ENCODE results near the gene HS3ST5.
"Not testable (repeated sequence)": the region's sequence is repeated elsewhere in the genome, so short reads cannot be mapped to it uniquely, and the experiment has no call there.

HS3ST5 gene

DNA sequence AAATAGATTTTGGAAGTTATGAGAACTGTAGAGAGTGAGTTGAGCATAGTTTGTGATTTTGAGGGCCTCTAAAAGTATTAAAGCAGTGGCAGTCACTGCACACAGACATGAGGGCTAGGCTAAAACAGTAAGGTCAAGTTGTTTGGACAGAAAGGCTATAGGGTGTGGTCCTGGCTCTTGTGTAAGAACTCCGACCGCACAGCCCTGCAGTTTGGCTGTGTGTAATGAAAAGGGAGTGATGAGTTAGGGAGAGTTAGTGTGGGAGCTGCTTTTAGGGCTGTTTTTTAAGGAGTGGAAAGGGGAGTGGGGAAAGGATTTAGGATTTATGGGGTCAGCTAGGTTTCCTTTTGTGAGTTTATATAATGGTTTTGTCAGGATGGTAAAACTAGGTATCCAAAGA lies 328.7 kb downstream of the HS3ST5 start:
- H3K27me3 ChIP-seq (ENCODE audit: control insufficient read depth in 1 of 2, insufficient read depth in 1 of 2, low read length in 2 of 2); H3K4me1 ChIP-seq (ENCODE audit: control insufficient read depth, insufficient read depth, low read depth, low read length); H3K27ac ChIP-seq (ENCODE audit: low read length, poor library complexity, severe bottlenecking); H4K8ac ChIP-seq (ENCODE audit: low read length); H3K4me3 ChIP-seq (ENCODE audit: insufficient read depth in 1 of 2, low read depth in 1 of 2, low read length in 2 of 2); H3K4me2 ChIP-seq (ENCODE audit: low read length, poor library complexity, severe bottlenecking); H4K91ac ChIP-seq (ENCODE audit: low read length); H2BK12ac ChIP-seq (ENCODE audit: low read length in 2 of 2); H2BK120ac ChIP-seq (ENCODE audit: low read depth, low read length); H2AFZ ChIP-seq (ENCODE audit: low read depth, low read length); DNase-seq; H2AK5ac ChIP-seq (ENCODE audit: low read length, severe bottlenecking); H2BK15ac ChIP-seq (ENCODE audit: low read depth, poor library complexity, severe bottlenecking); H3K9ac ChIP-seq (ENCODE audit: low read length); H3K14ac ChIP-seq (ENCODE audit: low read length in 2 of 2); H3K18ac ChIP-seq (ENCODE audit: low read depth in 1 of 2, low read length in 2 of 2); H3K4ac ChIP-seq (ENCODE audit: low read depth in 1 of 2, low read length in 2 of 2); H3K9me3 ChIP-seq (ENCODE audit: control insufficient read depth, low read length); H3K79me1 ChIP-seq (replicated peaks; ENCODE audit: low read length, poor library complexity, severe bottlenecking); H2BK5ac ChIP-seq (ENCODE audit: low read depth, low read length, poor library complexity, severe bottlenecking); H3K23ac ChIP-seq (ENCODE audit: low read length in 2 of 2); H3K36me3 ChIP-seq (ENCODE audit: control insufficient read depth in 1 of 2, insufficient read depth in 2 of 2, low read depth in 1 of 2, low read length in 2 of 2): not testable (repeated sequence)
- 63% methylated on average over 2 of the region's 2 CpGs for WGBS

DNA sequence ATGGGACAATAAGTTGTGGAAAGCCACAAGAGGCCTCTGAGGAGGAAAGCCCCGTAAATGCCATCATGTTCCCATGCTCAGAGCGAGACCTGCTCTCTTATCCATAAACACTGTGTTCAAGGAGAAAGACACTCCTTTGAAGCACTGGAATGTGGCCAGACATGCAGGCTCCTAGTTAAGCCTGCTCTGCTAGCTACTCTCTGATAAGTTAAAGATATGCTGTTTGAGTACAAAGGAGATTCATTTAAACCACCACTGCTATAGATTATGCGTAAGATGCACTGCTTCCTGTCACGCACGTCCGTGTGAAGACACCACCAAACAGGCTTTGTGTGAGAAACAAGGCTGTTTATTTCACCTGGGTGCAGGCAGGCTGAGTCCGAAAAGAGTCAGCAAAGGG lies 331.3 kb downstream of the HS3ST5 start:
- H3K23ac ChIP-seq (ENCODE audit: low read length in 2 of 2); H3K18ac ChIP-seq (ENCODE audit: low read depth in 1 of 2, low read length in 2 of 2); H3K79me1 ChIP-seq (replicated peaks; ENCODE audit: low read length, poor library complexity, severe bottlenecking); H3K4me1 ChIP-seq (ENCODE audit: control insufficient read depth, insufficient read depth, low read depth, low read length); H3K4me2 ChIP-seq (ENCODE audit: low read length, poor library complexity, severe bottlenecking); H3K14ac ChIP-seq (ENCODE audit: low read length in 2 of 2); H2BK120ac ChIP-seq (ENCODE audit: low read depth, low read length); H4K91ac ChIP-seq (ENCODE audit: low read length); H2AFZ ChIP-seq (ENCODE audit: low read depth, low read length); H2BK12ac ChIP-seq (ENCODE audit: low read length in 2 of 2); H2BK15ac ChIP-seq (ENCODE audit: low read depth, poor library complexity, severe bottlenecking); H3K36me3 ChIP-seq (ENCODE audit: control insufficient read depth in 1 of 2, insufficient read depth in 2 of 2, low read depth in 1 of 2, low read length in 2 of 2); H3K9me3 ChIP-seq (ENCODE audit: control insufficient read depth, low read length); H3K27me3 ChIP-seq (ENCODE audit: control insufficient read depth in 1 of 2, insufficient read depth in 1 of 2, low read length in 2 of 2); H3K4me3 ChIP-seq (ENCODE audit: insufficient read depth in 1 of 2, low read depth in 1 of 2, low read length in 2 of 2); H3K27ac ChIP-seq (ENCODE audit: low read length, poor library complexity, severe bottlenecking); H2BK5ac ChIP-seq (ENCODE audit: low read depth, low read length, poor library complexity, severe bottlenecking); H2AK5ac ChIP-seq (ENCODE audit: low read length, severe bottlenecking); H3K4ac ChIP-seq (ENCODE audit: low read depth in 1 of 2, low read length in 2 of 2); H3K9ac ChIP-seq (ENCODE audit: low read length): not testable (repeated sequence)
- peak overlapping the region; percentile 45 for H4K8ac ChIP-seq (ENCODE audit: low read length)
- DNase-seq = peak; percentile 61
- 34% methylated on average over 6 of the region's 7 CpGs for WGBS

DNA sequence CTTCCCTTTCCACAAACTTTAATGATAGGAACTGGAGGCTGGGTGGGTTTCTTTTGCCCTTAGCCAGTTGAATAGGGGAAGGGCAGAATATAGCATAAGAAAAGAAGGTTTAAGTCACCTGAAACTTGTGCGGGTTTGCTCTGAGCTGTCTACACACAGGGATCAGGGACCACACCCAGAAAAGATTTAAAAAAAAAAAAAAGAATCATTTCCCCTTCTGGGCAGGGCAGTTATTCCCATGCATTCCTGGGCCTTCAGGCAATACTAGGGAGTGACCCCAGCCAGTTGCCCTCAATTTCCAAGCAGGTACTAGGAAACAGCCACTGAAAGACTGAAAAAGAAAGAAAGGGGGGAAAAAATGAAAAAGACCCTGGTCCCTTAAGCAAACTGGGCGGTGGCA lies 332.3 kb downstream of the HS3ST5 start:
- H3K23ac ChIP-seq (ENCODE audit: low read length in 2 of 2) = no peak overlapping the region
- no peaks in the 10 kb centered on the region for H3K4me1 ChIP-seq (ENCODE audit: control insufficient read depth, insufficient read depth, low read depth, low read length)
- peak overlapping the region; percentile 19 for H2AK5ac ChIP-seq (ENCODE audit: low read length, severe bottlenecking)
- H2BK15ac ChIP-seq (ENCODE audit: low read depth, poor library complexity, severe bottlenecking) = no peak overlapping the region
- H3K14ac ChIP-seq (ENCODE audit: low read length in 2 of 2) = no peak overlapping the region
- H3K4me2 ChIP-seq (ENCODE audit: low read length, poor library complexity, severe bottlenecking) = no peak overlapping the region
- H3K9ac ChIP-seq (ENCODE audit: low read length) = no peak overlapping the region
- H3K4me3 ChIP-seq (ENCODE audit: insufficient read depth in 1 of 2, low read depth in 1 of 2, low read length in 2 of 2) = no peak overlapping the region
- H2BK120ac ChIP-seq (ENCODE audit: low read depth, low read length) = peak overlapping the region; percentile 13
- H2BK12ac ChIP-seq (ENCODE audit: low read length in 2 of 2) = no peak overlapping the region
- no peaks in the 10 kb centered on the region for H3K9me3 ChIP-seq (ENCODE audit: control insufficient read depth, low read length)
- no peak overlapping the region for H2AFZ ChIP-seq (ENCODE audit: low read depth, low read length)
- H3K27me3 ChIP-seq (ENCODE audit: control insufficient read depth in 1 of 2, insufficient read depth in 1 of 2, low read length in 2 of 2) = no peaks in the 10 kb centered on the region
- H4K8ac ChIP-seq (ENCODE audit: low read length) = no peak overlapping the region
- H3K36me3 ChIP-seq (ENCODE audit: control insufficient read depth in 1 of 2, insufficient read depth in 2 of 2, low read depth in 1 of 2, low read length in 2 of 2) = no peaks in the 10 kb centered on the region
- H3K27ac ChIP-seq (ENCODE audit: low read length, poor library complexity, severe bottlenecking) = no peak overlapping the region
- no peak for DNase-seq
- no peak overlapping the region for H2BK5ac ChIP-seq (ENCODE audit: low read depth, low read length, poor library complexity, severe bottlenecking)
- 71% methylated on average over 2 of the region's 2 CpGs for WGBS
- H4K91ac ChIP-seq (ENCODE audit: low read length) = no peak overlapping the region
- peaks cover 1% of the 10 kb centered on the region for H3K79me1 ChIP-seq (replicated peaks; ENCODE audit: low read length, poor library complexity, severe bottlenecking)
- H3K18ac ChIP-seq (ENCODE audit: low read depth in 1 of 2, low read length in 2 of 2) = no peak overlapping the region
- H3K4ac ChIP-seq (ENCODE audit: low read depth in 1 of 2, low read length in 2 of 2) = no peak overlapping the region

DNA sequence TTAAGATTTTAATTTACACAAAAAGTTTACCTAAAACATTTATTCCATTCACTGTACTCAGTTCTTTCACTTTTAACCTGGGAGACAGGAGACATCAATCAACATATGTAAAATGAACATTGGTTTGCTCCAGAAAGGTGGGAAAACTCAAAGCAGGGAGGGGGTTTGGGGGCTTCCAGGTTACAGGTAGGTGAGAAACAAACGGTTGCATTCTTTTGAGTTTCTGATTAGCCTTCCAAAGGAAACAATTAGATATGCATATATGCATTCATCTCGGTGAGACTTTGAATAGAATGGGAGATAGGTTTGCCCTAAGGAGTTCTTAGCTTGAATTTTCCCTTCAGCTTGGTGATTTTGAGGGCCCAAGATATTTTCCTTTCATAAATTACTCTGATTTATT lies 333.6 kb downstream of the HS3ST5 start:
- H3K14ac ChIP-seq (ENCODE audit: low read length in 2 of 2) = no peak overlapping the region
- no peak overlapping the region for H3K4me2 ChIP-seq (ENCODE audit: low read length, poor library complexity, severe bottlenecking)
- H3K4me1 ChIP-seq (ENCODE audit: control insufficient read depth, insufficient read depth, low read depth, low read length) = no peaks in the 10 kb centered on the region
- H2BK5ac ChIP-seq (ENCODE audit: low read depth, low read length, poor library complexity, severe bottlenecking) = no peak overlapping the region
- no peaks in the 10 kb centered on the region for H3K36me3 ChIP-seq (ENCODE audit: control insufficient read depth in 1 of 2, insufficient read depth in 2 of 2, low read depth in 1 of 2, low read length in 2 of 2)
- H2BK15ac ChIP-seq (ENCODE audit: low read depth, poor library complexity, severe bottlenecking) = no peak overlapping the region
- no peak overlapping the region for H2BK120ac ChIP-seq (ENCODE audit: low read depth, low read length)
- no peak overlapping the region for H4K91ac ChIP-seq (ENCODE audit: low read length)
- peaks cover 1% of the 10 kb centered on the region for H3K79me1 ChIP-seq (replicated peaks; ENCODE audit: low read length, poor library complexity, severe bottlenecking)
- no peaks in the 10 kb centered on the region for H3K9me3 ChIP-seq (ENCODE audit: control insufficient read depth, low read length)
- no peak overlapping the region for H3K23ac ChIP-seq (ENCODE audit: low read length in 2 of 2)
- H3K9ac ChIP-seq (ENCODE audit: low read length) = no peak overlapping the region
- no peak overlapping the region for H4K8ac ChIP-seq (ENCODE audit: low read length)
- no peak overlapping the region for H2AFZ ChIP-seq (ENCODE audit: low read depth, low read length)
- no peak overlapping the region for H2AK5ac ChIP-seq (ENCODE audit: low read length, severe bottlenecking)
- WGBS = 0% methylated on average over 1 of the region's 2 CpGs
- no peak overlapping the region for H3K4me3 ChIP-seq (ENCODE audit: insufficient read depth in 1 of 2, low read depth in 1 of 2, low read length in 2 of 2)
- no peaks in the 10 kb centered on the region for H3K27me3 ChIP-seq (ENCODE audit: control insufficient read depth in 1 of 2, insufficient read depth in 1 of 2, low read length in 2 of 2)
- no peak overlapping the region for H2BK12ac ChIP-seq (ENCODE audit: low read length in 2 of 2)
- no peak for DNase-seq
- no peak overlapping the region for H3K4ac ChIP-seq (ENCODE audit: low read depth in 1 of 2, low read length in 2 of 2)
- no peak overlapping the region for H3K27ac ChIP-seq (ENCODE audit: low read length, poor library complexity, severe bottlenecking)
- no peak overlapping the region for H3K18ac ChIP-seq (ENCODE audit: low read depth in 1 of 2, low read length in 2 of 2)
